Heart left ventricle (tissue), 16 donors: ENCODE measurements around the gene ZGPAT. TPM values are rescaled to one million over a fixed set of nuclear protein-coding genes. Genes with fewer than 3 reads are reported as not detected.

Experiments
- ATAC-seq, 4 donors: fragments of 200-7000 bp; cut with Tn5 transposase; one replicate each; pipeline ENCODE4 v1.9.1; 2020 to 2022; ENCODE audit warnings: moderate library complexity in 4 of 4, mild to moderate bottlenecking in 3 of 4, moderate number of reproducible peaks in 1 of 4
- DNase-seq, 5 donors: peaks; one replicate each; pipeline ENCODE4 v3.0.0-alpha.2; 2020
- H3K27ac ChIP-seq, 12 donors: fragments of 200-600 bp; sonication (generic) in 4 of 12; one replicate each; pipeline versions ENCODE4 v1.5.0 to v1.8.0; 2016 to 2022; ENCODE audit warnings: mild to moderate bottlenecking in 2 of 12
- H3K27me3 ChIP-seq, 9 donors: fragments of 200-600 bp; sonication (generic) in 2 of 9; one replicate each; pipeline versions ENCODE4 v1.5.1 to v1.8.0; 2016 to 2022; ENCODE audit warnings: mild to moderate bottlenecking in 3 of 9
- H3K36me3 ChIP-seq, 9 donors: fragments of 200-600 bp; sonication (generic) in 2 of 9; one replicate each; pipeline versions ENCODE4 v1.5.0 to v1.8.0; 2018 to 2022; ENCODE audit warnings: mild to moderate bottlenecking in 2 of 9
- H3K4me1 ChIP-seq, 12 donors: fragments of 200-600 bp; sonication (generic) in 4 of 12; one replicate each; pipeline versions ENCODE4 v1.5.0 to v1.8.0; 2016 to 2022; ENCODE audit warnings: mild to moderate bottlenecking in 3 of 12
- H3K4me3 ChIP-seq, 12 donors: fragments of 200-600 bp; sonication (generic) in 4 of 12; one replicate each; pipeline versions ENCODE4 v1.5.0 to v1.8.0; 2017 to 2022; ENCODE audit warnings: mild to moderate bottlenecking in 9 of 12, moderate library complexity in 4 of 12
- H3K9me3 ChIP-seq, 12 donors: fragments of 200-600 bp; sonication (generic) in 4 of 12; one replicate each; pipeline versions ENCODE4 v1.5.0 to v1.8.0; 2016 to 2022; ENCODE audit warnings: mild to moderate bottlenecking in 1 of 12
- POLR2A ChIP-seq, 2 donors: fragments of 450-650 bp; IDR thresholded peaks; one replicate each; pipeline ENCODE4 v1.6.1; 2017; ENCODE audit warnings: antibody characterized with exemption in 2 of 2, mild to moderate bottlenecking in 2 of 2, moderate library complexity in 2 of 2
- WGBS, 4 donors: extraction: QIAGEN DNeasy Blood & Tissue Kit in 2 of 4; methylation state at CpG; one replicate each; pipeline versions ENCODE4 v1.1.5 to v1.1.7; 2013 to 2018; 5-methylcytosine and 5-hydroxymethylcytosine counted together
- intact Hi-C, 10 donors: fragments of 100-400 bp; cut with DNase I; formaldehyde crosslinking; loops; one replicate each; pipeline versions ENCODE4 v1.11.1 to v1.14.2; 2022
- polyA plus RNA-seq, 2 donors: library from polyadenylated mRNA; stranded (reverse); fragments of 200-250 nt; gene quantifications; one replicate each; pipeline ENCODE4 v1.2.3, GENCODE V29; 2013
- total RNA-seq, 9 donors: library from RNA; depleted of rRNA in 2 of 9; stranded (reverse); fragments of >200 nt in 2 of 9; fragmentation: NEBNext Ultra II Directional in 3 of 9; extraction: Animal tissue kit (Norgen Biotek cat#: 25700) in 3 of 9; gene quantifications; one replicate each; pipeline versions ENCODE4 v1.1.0 to v1.2.4, GENCODE V29; 2016 to 2023
- TF ChIP-seq, protein P1 (sequence below), 12 donors: fragments of 200-600 bp; sonication (generic) in 4 of 12; IDR thresholded peaks; one replicate each; pipeline versions ENCODE4 v1.5.0 to v1.8.0; 2018 to 2022; ENCODE audit warnings: antibody characterized with exemption in 12 of 12, mild to moderate bottlenecking in 5 of 12
- donor health status: ischemic (EF 13 %, LVEDD 7.1; RV severe dilation, severe dysfunction).
- donor health status: healthy with polysubstance abuse.
- donor health status: DM: no; HTN: yes; CAD: no.
- donor health status: DM: no; HTN: no; CAD: no.
- donor health status: ischemic (EF 25% LVEDD 6.9; RV normal size, moderate dysfunction).
- donor health status: ischemic (EF 25% LVEDD 5.7; RV mildly dilated, moderate dysfunction).
- donor health status: healthy.
- donor health status: DM: yes; HTN: yes; CAD: no.
- donor health status: ischemic (EF 35%, LVEDD 5.7; RV mildly dilated, moderate dysfunction).
- donor health status: nonischemic (EF 11% LVEDD 7.7; RV severe dilation, severe dysfunction).
- donor health status: DM: yes; HTN: yes; CAD: no.
- donor health status: PGD.
- donor health status: ischemic (EF 29% LVEDD 5.4; RV normal size, mild dysfunction).
- donor health status: nonischemic (EF 23%, LVEDD 6.1; RV moderate dilation, normal function).

ZGPAT gene
- total and polyA plus RNA-seq, 11 donors, result 12.9 to 34.4 (median 20.0) TPM

- H3K4me1 ChIP-seq, result peaks cover 11 to 57% (median 30%) of the 10 kb centered on the region in 12 donors
- 92 to 97% (median 94%) methylated on average over 18 to 21 of the region's 21 CpGs for WGBS, 4 donors
These were observed 13.9 kb upstream of the ZGPAT start for GRCh38 chr20:63693733-63694583.

GRCh38 chr20:63694584-63695423 is 13.0 kb upstream of the ZGPAT start:
- Histone ChIP-seq H3K27me3 (no peaks in the 10 kb centered on the region), H3K4me1 (peaks cover 11 to 64% (median 37%) of the 10 kb centered on the region in 12 donors), H3K9me3 (no peaks in the 10 kb centered on the region), H3K4me3 (no peak overlapping the region), H3K27ac (peak overlapping the region in 7 of 12 donors; percentile 17 to 89 (median 78)), H3K36me3 (peaks cover 0 to 41% (median 15%) of the 10 kb centered on the region in 9 donors)
- TF ChIP-seq, protein P1, sequence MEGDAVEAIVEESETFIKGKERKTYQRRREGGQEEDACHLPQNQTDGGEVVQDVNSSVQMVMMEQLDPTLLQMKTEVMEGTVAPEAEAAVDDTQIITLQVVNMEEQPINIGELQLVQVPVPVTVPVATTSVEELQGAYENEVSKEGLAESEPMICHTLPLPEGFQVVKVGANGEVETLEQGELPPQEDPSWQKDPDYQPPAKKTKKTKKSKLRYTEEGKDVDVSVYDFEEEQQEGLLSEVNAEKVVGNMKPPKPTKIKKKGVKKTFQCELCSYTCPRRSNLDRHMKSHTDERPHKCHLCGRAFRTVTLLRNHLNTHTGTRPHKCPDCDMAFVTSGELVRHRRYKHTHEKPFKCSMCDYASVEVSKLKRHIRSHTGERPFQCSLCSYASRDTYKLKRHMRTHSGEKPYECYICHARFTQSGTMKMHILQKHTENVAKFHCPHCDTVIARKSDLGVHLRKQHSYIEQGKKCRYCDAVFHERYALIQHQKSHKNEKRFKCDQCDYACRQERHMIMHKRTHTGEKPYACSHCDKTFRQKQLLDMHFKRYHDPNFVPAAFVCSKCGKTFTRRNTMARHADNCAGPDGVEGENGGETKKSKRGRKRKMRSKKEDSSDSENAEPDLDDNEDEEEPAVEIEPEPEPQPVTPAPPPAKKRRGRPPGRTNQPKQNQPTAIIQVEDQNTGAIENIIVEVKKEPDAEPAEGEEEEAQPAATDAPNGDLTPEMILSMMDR (IDR thresholded peaks at IDR 0.05), result no peak
- no peak for TF ChIP-seq POLR2A (IDR thresholded peaks at IDR 0.05)
- no peak for ATAC-seq
- WGBS, 4 donors, result 83 to 92% (median 88%) methylated on average over 17 to 37 of the region's 37 CpGs
- no peak for DNase-seq
- intact Hi-C loops, result loop anchor here in 1 of 10 donors (10.0 kb wide), 1 partner anchor 280 kb away; the partner anchor contains the start of gene SAMD10

More at GRCh38 chr20:63693733-63694583, 13.9 kb upstream of the ZGPAT start:
- H3K4me3 ChIP-seq, result no peak overlapping the region
- no peaks in the 10 kb centered on the region for H3K9me3 ChIP-seq
- intact Hi-C loops, result loop anchor here in 1 of 10 donors (10.0 kb wide), 1 partner anchor 281 kb away; the partner anchor contains the start of gene SAMD10
- DNase-seq (no peak), ATAC-seq (no peak)
- TF ChIP-seq, protein P1 (IDR thresholded peaks at IDR 0.05), result no peak
- TF ChIP-seq POLR2A (IDR thresholded peaks at IDR 0.05), result no peak
- H3K36me3 ChIP-seq, result peaks cover 0 to 39% (median 13%) of the 10 kb centered on the region in 9 donors
- H3K27me3 ChIP-seq, result no peaks in the 10 kb centered on the region
- H3K27ac ChIP-seq, result peak overlapping the region in 1 of 12 donors; percentile 17

DNA sequence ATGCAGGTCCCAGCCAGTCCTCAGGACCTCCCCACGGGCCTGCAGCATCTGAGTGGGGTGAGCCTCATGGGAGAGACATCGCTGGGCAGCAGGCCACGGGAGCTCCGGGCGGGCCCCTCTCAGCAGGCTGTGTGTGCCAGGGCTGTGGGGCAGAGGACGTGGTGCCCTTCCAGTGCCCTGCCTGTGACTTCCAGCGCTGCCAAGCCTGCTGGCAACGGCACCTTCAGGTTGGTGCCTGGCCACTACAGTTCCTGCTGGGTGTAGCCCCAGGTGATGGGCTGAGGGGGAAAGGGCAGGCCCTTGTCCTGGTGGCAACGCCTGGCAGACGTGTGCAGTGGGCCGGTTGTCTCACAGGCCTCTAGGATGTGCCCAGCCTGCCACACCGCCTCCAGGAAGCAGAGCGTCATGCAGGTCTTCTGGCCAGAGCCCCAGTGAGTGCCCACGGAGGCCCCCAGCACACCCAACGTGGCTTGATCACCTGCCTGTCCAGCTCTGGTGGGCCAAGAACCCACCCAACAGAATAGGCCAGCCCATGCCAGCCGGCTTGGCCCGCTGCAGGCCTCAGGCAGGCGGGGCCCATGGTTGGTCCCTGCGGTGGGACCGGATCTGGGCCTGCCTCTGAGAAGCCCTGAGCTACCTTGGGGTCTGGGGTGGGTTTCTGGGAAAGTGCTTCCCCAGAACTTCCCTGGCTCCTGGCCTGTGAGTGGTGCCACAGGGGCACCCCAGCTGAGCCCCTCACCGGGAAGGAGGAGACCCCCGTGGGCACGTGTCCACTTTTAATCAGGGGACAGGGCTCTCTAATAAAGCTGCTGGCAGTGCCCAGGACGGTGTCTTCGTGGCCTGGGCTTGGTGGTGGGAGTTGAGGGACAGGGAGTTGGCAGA is 12.2 kb upstream of the ZGPAT start:
- DNase-seq (peak; percentile 71 to 90 (median 82)), ATAC-seq (peak; percentile 61 to 82 (median 70))
- Histone ChIP-seq H3K4me1 (peaks cover 11 to 71% (median 38%) of the 10 kb centered on the region in 12 donors), H3K4me3 (no peak overlapping the region), H3K36me3 (peaks cover 0 to 45% (median 20%) of the 10 kb centered on the region in 9 donors), H3K27ac (peak overlapping the region in 11 of 12 donors; percentile 11 to 89 (median 73)), H3K27me3 (no peaks in the 10 kb centered on the region), H3K9me3 (no peaks in the 10 kb centered on the region)
- no peak for TF ChIP-seq POLR2A (IDR thresholded peaks at IDR 0.05)
- TF ChIP-seq, protein P1 (IDR thresholded peaks at IDR 0.05), result no peak
- WGBS, 4 donors, result 64 to 77% (median 73%) methylated on average over 15 to 25 of the region's 25 CpGs
- intact Hi-C loops, result loop anchor here in 1 of 10 donors (10.0 kb wide), 1 partner anchor 279 kb away; the partner anchor contains the start of gene SAMD10
